Erythroblast (primary cell): Measurements from ENCODE around the gene MYO5C.

ENCODE experiments used
- GATA1 ChIP-seq: IDR thresholded peaks from 2 replicates; pipeline ENCODE4 v1.6.1; 2011; ENCODE audit warnings: low read depth, mild to moderate bottlenecking, control low read depth, low read length, moderate library complexity
- POLR2A ChIP-seq: IDR thresholded peaks from 2 replicates; pipeline ENCODE4 v1.6.1; 2011; ENCODE audit warnings: mild to moderate bottlenecking, low read length

GRCh38 chr15:52284164-52284563 lies 11.4 kb downstream of the MYO5C start:
- TF ChIP-seq POLR2A (no peak), GATA1 (no peak)
